T-helper 2 cell treated with Interferon-gamma antibody and Interleukin-4, amounts not matched to agents 100 ng/mL and 5 ng/mL, for 36 hours (primary cell): ENCODE measurements around the gene KRTAP5-4. TPM values are rescaled to one million over a fixed set of nuclear protein-coding genes. Genes with fewer than 3 reads are reported as not detected.

Experiments used
- intact Hi-C: fragments of 100-400 bp; cut with micrococcal nuclease; formaldehyde crosslinking; loops from one replicate; pipeline ENCODE4 v1.15.1; 2023
- total RNA-seq: library from RNA; stranded (reverse); gene quantifications from 2 replicates; pipeline ENCODE4 v1.2.3, GENCODE V29; 2022

KRTAP5-4 gene
- total RNA-seq, 1 donor from 2014 or later = not detected

GRCh38 chr11:1573077-1573902 is 48.6 kb downstream of the KRTAP5-4 start:
- intact Hi-C loops = loop anchor here (5.0 kb wide), 2 partner anchors 191 to 236 kb away; no protein-coding TSS in a partner anchor

GRCh38 chr11:1572197-1573076 is 49.5 kb downstream of the KRTAP5-4 start, which contains the start of gene DUSP8:
TSS of gene DUSP8 (minus strand) at chr11:1572271. CDS start at chr11:1565826, 6,445 bp downstream.
- intact Hi-C loops = loop anchor here (5.0 kb wide), 2 partner anchors 190 to 235 kb away; no protein-coding TSS in a partner anchor

GRCh38 chr11:1571760-1572196 is 50.2 kb downstream of the KRTAP5-4 start:
- intact Hi-C loops = loop anchor here (5.0 kb wide), 2 partner anchors 189 to 234 kb away; no protein-coding TSS in a partner anchor

Other genes with a start within 250 kb of the KRTAP5-4 start
- gene BRSK2, start 232.2 kb downstream of the KRTAP5-4 start, total RNA-seq = 0.09 TPM in 1 of 2 replicates, not detected in the other
- gene MOB2, start 135.4 kb downstream of the KRTAP5-4 start, total RNA-seq = 39.6 and 41.3 TPM in 2 replicates
- 0.30 and 0.80 TPM in 2 replicates for gene DUSP8, start 49.9 kb downstream of the KRTAP5-4 start, total RNA-seq
- gene KRTAP5-1, start 36.9 kb downstream of the KRTAP5-4 start, total RNA-seq = not detected in 2 replicates
- gene KRTAP5-2, start 23.8 kb downstream of the KRTAP5-4 start, total RNA-seq = not detected in 2 replicates
- gene KRTAP5-3, start 13.7 kb downstream of the KRTAP5-4 start, total RNA-seq = not detected in 2 replicates
- gene KRTAP5-5, start 7.6 kb upstream of the KRTAP5-4 start, total RNA-seq = not detected in 2 replicates
- not detected in 2 replicates for gene KRTAP5-6, start 75.1 kb upstream of the KRTAP5-4 start, total RNA-seq
- gene IFITM10, start 128.5 kb upstream of the KRTAP5-4 start, total RNA-seq = 0.66 and 0.68 TPM in 2 replicates
- 118 and 121 TPM in 2 replicates for gene CTSD, start 141.8 kb upstream of the KRTAP5-4 start, total RNA-seq
- not detected in 2 replicates for gene SYT8, start 212.9 kb upstream of the KRTAP5-4 start, total RNA-seq
- 0.70 and 0.75 TPM in 2 replicates for gene TNNI2, start 216.8 kb upstream of the KRTAP5-4 start, total RNA-seq
- 600 and 607 TPM in 2 replicates for gene LSP1, start 230.9 kb upstream of the KRTAP5-4 start, total RNA-seq